SU-DHL-6 (cell line): ENCODE data around the gene FAM135A.

Source experiments
- H2AFZ ChIP-seq: fragments of 200-600 bp; sonication (generic); 2 replicates; pipeline ENCODE4 v1.6.1; 2014; ENCODE audit warnings: low read depth, mild to moderate bottlenecking, moderate library complexity, mixed read lengths, antibody characterized with exemption, low read length; ENCODE audit not compliant: severe bottlenecking
- H3F3A ChIP-seq: fragments of 200-600 bp; shearing (Covaris generic); 2 replicates; pipeline ENCODE4 v1.6.0; 2016; ENCODE audit warnings: antibody characterized with exemption, mild to moderate bottlenecking; ENCODE audit not compliant: insufficient read depth
- H3K27ac ChIP-seq: fragments of 200-600 bp; sonication (generic); 2 replicates; pipeline ENCODE4 v1.5.1; 2016; ENCODE audit warnings: low read depth, mild to moderate bottlenecking, low read length, moderate library complexity, mixed read lengths
- H3K27me3 ChIP-seq: fragments of 200-600 bp; sonication (generic), shearing (Covaris generic); 2 replicates; pipeline ENCODE4 v1.6.0; 2014; ENCODE audit warnings: mild to moderate bottlenecking, low read length
- H3K36me3 ChIP-seq: fragments of 200-600 bp; sonication (generic); 2 replicates; pipeline ENCODE4 v1.6.1; 2014; ENCODE audit warnings: mild to moderate bottlenecking, low read length, mixed read lengths
- H3K4me2 ChIP-seq: fragments of 300-600, 200-600 bp; shearing (Covaris generic), sonication (generic); 2 replicates; pipeline ENCODE4 v1.6.0; 2014; ENCODE audit warnings: low read length, low read depth, mild to moderate bottlenecking; ENCODE audit not compliant: poor library complexity, severe bottlenecking
- H3K4me3 ChIP-seq: fragments of 200-600 bp; sonication (generic); 2 replicates; pipeline ENCODE4 v1.5.1; 2014; ENCODE audit warnings: antibody characterized with exemption, low read length, mild to moderate bottlenecking, mixed read lengths; ENCODE audit not compliant: insufficient read depth, poor library complexity, severe bottlenecking
- H3K79me2 ChIP-seq: fragments of 200-600 bp; sonication (generic); 2 replicates; pipeline ENCODE4 v1.6.1; 2014; ENCODE audit warnings: mild to moderate bottlenecking, low read length, moderate library complexity; ENCODE audit not compliant: insufficient read depth
- H3K9ac ChIP-seq: fragments of 200-600 bp; sonication (generic); 2 replicates; pipeline ENCODE4 v1.7.0; 2014; ENCODE audit warnings: mild to moderate bottlenecking, low read length
- H3K9me2 ChIP-seq: fragments of 200-600 bp; sonication (generic); replicated peaks from 2 replicates; pipeline ENCODE4 v1.6.1; 2014; ENCODE audit warnings: low read length; ENCODE audit not compliant: insufficient read depth
- H3K9me3 ChIP-seq: fragments of 200-600 bp; sonication (generic); 2 replicates; pipeline ENCODE4 v1.6.1; 2014; ENCODE audit warnings: low read length, mixed read lengths; ENCODE audit not compliant: insufficient read depth
- H4K20me1 ChIP-seq: fragments of 200-600 bp; sonication (generic); 2 replicates; pipeline ENCODE4 v1.6.1; 2014; ENCODE audit warnings: low read depth, mild to moderate bottlenecking, antibody characterized with exemption, low read length, moderate library complexity, mixed read lengths
- EZH2phosphoT487 ChIP-seq: fragments of 200-600 bp; sonication (generic), shearing (Covaris generic); conservative IDR thresholded peaks from 2 replicates; pipeline ENCODE4 v1.6.1; 2018; ENCODE audit warnings: mild to moderate bottlenecking, antibody characterized with exemption, low read length, moderate library complexity, mixed read lengths
- TF ChIP-seq, protein P1 (sequence below): fragments of 200-600 bp; sonication (generic); IDR thresholded peaks from one replicate; pipeline ENCODE4 v1.5.1; 2017; ENCODE audit warnings: antibody characterized with exemption, mild to moderate bottlenecking, low read length, moderate library complexity; ENCODE audit not compliant: insufficient read depth, poor library complexity, severe bottlenecking

Gene FAM135A

GRCh38 chr6:70388814-70389213, 24.5 kb upstream of the FAM135A start:
- H3K27ac ChIP-seq: no peak overlapping the region
- H3K79me2 ChIP-seq: no peaks in the 10 kb centered on the region
- no peak overlapping the region for H3K4me2 ChIP-seq

DNA sequence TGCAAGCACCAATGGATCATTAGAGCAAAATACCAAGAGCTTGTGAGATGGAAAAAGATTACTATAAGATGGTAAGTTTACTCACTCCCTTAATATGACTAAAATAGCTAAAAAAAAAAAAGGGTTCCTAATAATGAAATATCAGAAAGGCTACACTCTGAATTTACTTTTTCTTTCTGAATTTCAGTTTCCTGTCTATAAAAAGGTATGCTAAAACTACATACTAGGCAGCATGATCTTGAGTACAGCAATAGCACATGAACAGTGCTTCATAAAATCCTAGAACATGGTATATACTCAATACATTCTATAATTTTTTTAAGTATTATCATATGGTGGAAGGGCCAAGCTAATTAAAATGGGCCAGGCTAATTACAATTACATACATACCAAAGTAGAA, 24.0 kb upstream of the FAM135A start:
- Histone ChIP-seq H2AFZ (no peak overlapping the region), H3K79me2 (no peaks in the 10 kb centered on the region)
- no peak for TF ChIP-seq EZH2phosphoT487
- TF ChIP-seq, protein P1, sequence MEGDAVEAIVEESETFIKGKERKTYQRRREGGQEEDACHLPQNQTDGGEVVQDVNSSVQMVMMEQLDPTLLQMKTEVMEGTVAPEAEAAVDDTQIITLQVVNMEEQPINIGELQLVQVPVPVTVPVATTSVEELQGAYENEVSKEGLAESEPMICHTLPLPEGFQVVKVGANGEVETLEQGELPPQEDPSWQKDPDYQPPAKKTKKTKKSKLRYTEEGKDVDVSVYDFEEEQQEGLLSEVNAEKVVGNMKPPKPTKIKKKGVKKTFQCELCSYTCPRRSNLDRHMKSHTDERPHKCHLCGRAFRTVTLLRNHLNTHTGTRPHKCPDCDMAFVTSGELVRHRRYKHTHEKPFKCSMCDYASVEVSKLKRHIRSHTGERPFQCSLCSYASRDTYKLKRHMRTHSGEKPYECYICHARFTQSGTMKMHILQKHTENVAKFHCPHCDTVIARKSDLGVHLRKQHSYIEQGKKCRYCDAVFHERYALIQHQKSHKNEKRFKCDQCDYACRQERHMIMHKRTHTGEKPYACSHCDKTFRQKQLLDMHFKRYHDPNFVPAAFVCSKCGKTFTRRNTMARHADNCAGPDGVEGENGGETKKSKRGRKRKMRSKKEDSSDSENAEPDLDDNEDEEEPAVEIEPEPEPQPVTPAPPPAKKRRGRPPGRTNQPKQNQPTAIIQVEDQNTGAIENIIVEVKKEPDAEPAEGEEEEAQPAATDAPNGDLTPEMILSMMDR: no peak

More at GRCh38 chr6:70388814-70389213, 24.5 kb upstream of the FAM135A start:
- Histone ChIP-seq H3K27me3 (no peaks in the 10 kb centered on the region), H3K9me2 (no peaks in the 10 kb centered on the region), H2AFZ (no peak overlapping the region), H4K20me1 (no peaks in the 10 kb centered on the region), H3K4me3 (no peak overlapping the region), H3F3A (no peaks in the 10 kb centered on the region), H3K9me3 (no peaks in the 10 kb centered on the region), H3K36me3 (no peaks in the 10 kb centered on the region), H3K9ac (no peak overlapping the region)
- TF ChIP-seq EZH2phosphoT487: no peak
- TF ChIP-seq, protein P1: no peak

DNA sequence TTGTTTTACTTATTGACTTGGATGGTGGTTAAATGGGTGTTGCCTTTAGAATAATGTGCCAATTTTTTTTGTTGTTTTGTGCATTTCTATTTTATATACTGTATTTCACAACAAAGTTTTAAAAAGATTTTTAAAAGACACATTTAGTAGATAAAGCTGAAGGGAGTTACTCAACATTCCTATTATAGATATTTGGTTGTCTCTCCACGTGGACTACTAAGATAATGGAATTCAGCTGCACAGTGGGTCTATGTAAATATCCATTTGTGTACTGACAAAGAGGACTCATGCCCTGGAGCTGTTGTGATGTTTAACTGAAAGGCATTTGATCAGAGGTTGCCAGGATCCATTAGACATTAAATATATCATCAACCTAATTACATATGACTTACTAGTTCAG, 23.2 kb upstream of the FAM135A start:
- Histone ChIP-seq H2AFZ (no peak overlapping the region), H3K9me3 (no peaks in the 10 kb centered on the region), H3K79me2 (no peaks in the 10 kb centered on the region), H3K27me3 (no peaks in the 10 kb centered on the region), H3K36me3 (no peaks in the 10 kb centered on the region), H3F3A (no peaks in the 10 kb centered on the region), H3K4me3 (no peak overlapping the region), H3K9me2 (no peaks in the 10 kb centered on the region), H3K4me2 (no peak overlapping the region), H3K27ac (no peak overlapping the region), H4K20me1 (no peaks in the 10 kb centered on the region), H3K9ac (no peak overlapping the region)
- TF ChIP-seq, protein P1: no peak
- no peak for TF ChIP-seq EZH2phosphoT487

More for the DNA sequence above, 24.0 kb upstream of the FAM135A start:
- H3K27ac ChIP-seq: no peak overlapping the region
- no peaks in the 10 kb centered on the region for H3K27me3 ChIP-seq
- no peak overlapping the region for H3K9ac ChIP-seq
- H3K4me3 ChIP-seq: no peak overlapping the region
- H3K4me2 ChIP-seq: no peak overlapping the region
- no peaks in the 10 kb centered on the region for H3K9me2 ChIP-seq
- no peaks in the 10 kb centered on the region for H3K9me3 ChIP-seq
- no peaks in the 10 kb centered on the region for H3K36me3 ChIP-seq
- H4K20me1 ChIP-seq: no peaks in the 10 kb centered on the region
- H3F3A ChIP-seq: no peaks in the 10 kb centered on the region

DNA sequence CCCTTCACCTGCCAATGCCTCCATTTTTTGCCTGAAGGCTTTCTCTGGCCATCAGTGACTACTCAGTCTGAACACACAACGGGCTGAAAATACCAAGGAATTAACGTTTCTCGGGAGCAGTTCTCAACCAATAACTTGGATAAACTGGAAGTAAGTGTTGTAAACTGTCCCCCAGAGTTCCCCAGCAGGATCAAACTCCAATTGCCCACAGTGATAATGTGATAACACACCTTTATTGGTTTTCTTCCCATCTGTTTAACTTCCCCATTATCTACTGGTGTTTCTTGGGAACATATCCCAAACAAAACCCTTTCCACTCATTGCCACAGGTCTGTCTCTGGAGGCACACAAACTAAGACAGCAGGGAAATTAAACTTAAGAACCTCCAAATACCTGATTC, 21.8 kb upstream of the FAM135A start:
- TF ChIP-seq EZH2phosphoT487: no peak
- TF ChIP-seq, protein P1: no peak
- Histone ChIP-seq H4K20me1 (no peaks in the 10 kb centered on the region), H3K79me2 (no peaks in the 10 kb centered on the region), H3K27me3 (no peaks in the 10 kb centered on the region), H3K36me3 (no peaks in the 10 kb centered on the region), H3K9me2 (no peaks in the 10 kb centered on the region), H3F3A (no peaks in the 10 kb centered on the region), H3K27ac (no peak overlapping the region), H3K4me2 (no peak overlapping the region), H2AFZ (no peak overlapping the region), H3K9me3 (no peaks in the 10 kb centered on the region), H3K9ac (no peak overlapping the region), H3K4me3 (no peak overlapping the region)
